Cardiac septum (tissue), 1 donor: Measurements from ENCODE around the gene GPC3. TPM values are rescaled to one million over a fixed set of nuclear protein-coding genes. Genes with fewer than 3 reads are reported as not detected.
"Not testable (repeated sequence)": the region's sequence is repeated elsewhere in the genome, so short reads cannot be mapped to it uniquely, and the experiment has no call there.

ENCODE experiments used
- DNase-seq: peaks from one replicate; pipeline ENCODE4 v3.0.0-alpha.2; 2020; ENCODE audit warnings: low spot score
- intact Hi-C: fragments of 100-400 bp; cut with DNase I; formaldehyde crosslinking; loops from one replicate; pipeline ENCODE4 v1.14.0; 2022
- total RNA-seq: library from RNA; stranded (reverse); fragmentation: NEBNext Ultra II Directional; extraction: Animal tissue kit (Norgen Biotek cat#: 25700); gene quantifications from one replicate; pipeline ENCODE4 v1.2.1, GENCODE V29; 2021
- donor health status: DM: no; HTN: no; CAD: no.

The GPC3 gene
- total RNA-seq, 1 donor from 2014 or later, result 1.6 TPM

DNA sequence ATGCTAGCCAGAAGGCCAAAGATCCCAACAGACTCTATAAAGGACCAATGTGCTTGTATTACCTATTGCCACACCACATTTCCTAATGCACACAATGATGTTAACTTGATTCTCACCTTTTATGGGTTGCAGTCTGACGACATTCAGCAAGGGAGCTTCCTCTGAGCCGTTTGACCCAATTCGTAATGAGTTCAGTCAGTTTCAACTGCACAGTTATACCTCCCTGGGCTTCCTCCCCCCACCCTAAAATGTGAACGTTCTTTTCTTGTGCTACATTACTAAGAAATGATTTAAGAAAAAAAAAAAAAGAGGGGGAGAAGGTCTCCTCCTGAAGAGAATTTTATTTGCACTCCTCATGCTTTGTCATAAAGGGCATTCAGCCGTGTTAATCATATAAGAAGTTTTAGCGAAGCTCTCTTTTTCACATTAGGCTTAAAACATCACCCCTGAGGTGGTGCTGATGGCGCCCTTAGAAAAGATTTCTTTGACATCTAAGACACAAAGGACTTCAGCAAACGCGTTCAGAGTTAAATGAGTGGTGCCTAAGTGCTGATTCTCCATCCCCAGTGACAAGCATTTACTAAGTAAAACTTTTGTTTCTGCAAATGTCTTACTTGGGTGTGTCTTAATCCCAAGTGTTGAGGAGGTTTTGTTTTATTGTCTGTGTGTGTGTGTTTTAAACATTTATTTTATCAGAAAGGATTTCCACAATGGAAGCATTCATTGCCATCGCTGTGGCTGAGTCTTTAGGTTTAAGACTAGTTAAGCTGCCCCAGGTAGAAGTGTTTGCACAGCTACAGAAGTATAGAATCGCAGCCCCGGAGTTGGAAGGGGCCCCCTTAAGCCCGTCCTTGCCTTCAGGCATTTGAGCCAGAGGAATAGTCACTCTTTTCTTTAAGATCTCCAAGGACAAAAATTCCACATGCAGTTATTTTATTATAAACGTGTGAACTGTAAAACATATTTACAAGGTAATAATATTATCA is 15.2 kb upstream of the GPC3 start:
- no peak for DNase-seq
- intact Hi-C loops, result no loop called here

DNA sequence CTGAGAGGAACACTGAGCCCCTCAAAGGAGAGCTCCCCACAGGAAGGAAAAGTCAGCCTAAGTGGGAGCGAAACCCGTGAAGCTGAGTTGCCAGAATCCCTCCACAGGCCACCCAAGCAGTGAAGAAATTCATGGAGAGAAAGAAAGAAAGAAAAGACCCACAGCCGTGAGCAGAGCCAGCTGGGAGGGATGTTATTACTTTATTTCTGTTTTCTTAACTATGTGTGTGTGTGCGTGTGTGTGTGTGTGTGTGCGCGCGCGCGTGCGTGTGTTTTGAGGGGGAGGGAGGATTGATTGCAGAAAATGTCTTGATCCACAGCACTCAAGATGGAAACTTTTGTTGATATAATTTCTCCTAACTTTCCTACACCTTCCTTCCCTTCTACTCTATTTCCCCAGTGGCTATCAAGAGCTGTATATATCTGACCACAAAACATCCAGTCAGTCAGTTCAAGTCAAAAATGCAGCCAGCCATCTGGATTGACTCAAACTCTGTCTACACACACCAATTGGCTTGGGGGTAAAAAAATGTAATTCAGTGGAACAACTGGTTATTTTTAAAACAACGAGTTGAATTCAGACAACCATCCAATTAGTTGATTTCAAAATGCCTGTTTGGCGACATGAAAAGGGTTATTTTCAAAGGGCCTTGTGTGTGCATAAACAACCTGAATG is 13.8 kb upstream of the GPC3 start:
- no peak for DNase-seq
- intact Hi-C loops, result no loop called here

- no peak for DNase-seq
- intact Hi-C loops, result no loop called here
Observed at GRCh38 chrX:133995759-133996158, 10.4 kb upstream of the GPC3 start.

- intact Hi-C loops, result no loop called here
- DNase-seq, result no peak
Observed at GRCh38 chrX:133994576-133994975, 9.2 kb upstream of the GPC3 start.

GRCh38 chrX:133992882-133993281 is 7.5 kb upstream of the GPC3 start:
- intact Hi-C loops, result no loop called here
- no peak for DNase-seq

DNA sequence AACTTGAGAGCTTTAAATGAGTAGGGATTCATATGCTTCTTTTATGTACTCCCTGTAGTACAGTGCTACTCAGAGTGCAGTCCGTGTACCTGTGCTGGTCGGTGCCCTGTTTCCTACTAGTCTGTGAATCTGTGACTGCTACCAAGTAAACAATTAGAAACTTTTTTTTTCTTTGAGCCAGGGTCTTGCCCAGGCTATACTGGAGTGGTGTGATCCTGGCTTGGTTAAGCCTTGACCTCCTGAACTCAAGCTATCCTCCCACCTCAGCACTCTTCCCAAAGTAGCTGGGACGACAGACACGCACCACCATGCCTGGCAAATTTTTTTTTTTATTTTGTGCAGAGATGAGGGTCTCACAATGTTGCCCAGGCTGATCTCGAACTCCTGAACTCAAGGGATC is 6.4 kb upstream of the GPC3 start:
- intact Hi-C loops, result no loop called here
- no peak for DNase-seq

- DNase-seq, intact Hi-C loops: not testable (repeated sequence)
Observed at GRCh38 chrX:133991057-133991456, 5.7 kb upstream of the GPC3 start.

GRCh38 chrX:133989993-133990392 is 4.6 kb upstream of the GPC3 start:
- DNase-seq, result no peak
- intact Hi-C loops, result no loop called here

DNA sequence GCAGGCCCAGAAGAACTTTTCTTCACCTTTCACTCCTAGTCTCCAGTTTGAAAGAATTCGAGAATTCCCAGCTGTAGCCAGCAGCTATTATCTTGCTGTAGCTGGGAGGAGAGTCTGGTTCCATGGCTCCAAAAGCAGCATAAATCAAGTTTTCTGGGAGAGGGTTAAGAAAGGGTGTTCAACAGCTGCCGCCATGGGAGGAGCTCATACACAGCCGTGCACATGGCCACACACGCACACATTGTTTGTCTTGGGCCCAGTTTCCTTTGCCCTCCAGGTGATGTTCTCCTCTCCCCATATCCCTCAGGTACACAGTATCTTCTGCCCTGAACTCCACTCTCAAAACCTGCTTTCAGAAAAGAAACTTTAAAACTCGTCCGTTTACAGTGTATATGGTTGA is 4.1 kb upstream of the GPC3 start:
- DNase-seq, result no peak
- intact Hi-C loops, result no loop called here

GRCh38 chrX:133988010-133988409 is 2.6 kb upstream of the GPC3 start:
- DNase-seq, result no peak
- intact Hi-C loops, result no loop called here

DNA sequence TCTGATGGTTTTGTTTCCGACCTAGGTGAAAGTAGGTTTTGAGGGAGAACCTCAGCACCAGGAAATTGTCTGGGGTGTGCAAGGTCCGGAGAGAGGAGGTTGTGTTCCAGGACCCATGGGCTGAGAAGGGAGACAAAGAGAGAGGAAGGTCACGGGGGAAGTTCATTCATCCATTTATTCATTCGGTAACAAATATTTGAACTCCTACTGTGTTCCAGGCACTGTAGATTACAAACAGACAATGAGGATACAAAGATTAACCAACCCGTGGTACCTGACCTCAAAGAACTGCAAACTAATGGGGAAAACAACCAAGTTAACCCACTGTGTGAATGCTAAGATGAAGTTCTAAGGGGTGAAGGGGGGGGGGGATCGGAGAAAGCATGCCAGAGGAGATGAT is 1.8 kb upstream of the GPC3 start:
- intact Hi-C loops, result no loop called here
- no peak for DNase-seq

DNA sequence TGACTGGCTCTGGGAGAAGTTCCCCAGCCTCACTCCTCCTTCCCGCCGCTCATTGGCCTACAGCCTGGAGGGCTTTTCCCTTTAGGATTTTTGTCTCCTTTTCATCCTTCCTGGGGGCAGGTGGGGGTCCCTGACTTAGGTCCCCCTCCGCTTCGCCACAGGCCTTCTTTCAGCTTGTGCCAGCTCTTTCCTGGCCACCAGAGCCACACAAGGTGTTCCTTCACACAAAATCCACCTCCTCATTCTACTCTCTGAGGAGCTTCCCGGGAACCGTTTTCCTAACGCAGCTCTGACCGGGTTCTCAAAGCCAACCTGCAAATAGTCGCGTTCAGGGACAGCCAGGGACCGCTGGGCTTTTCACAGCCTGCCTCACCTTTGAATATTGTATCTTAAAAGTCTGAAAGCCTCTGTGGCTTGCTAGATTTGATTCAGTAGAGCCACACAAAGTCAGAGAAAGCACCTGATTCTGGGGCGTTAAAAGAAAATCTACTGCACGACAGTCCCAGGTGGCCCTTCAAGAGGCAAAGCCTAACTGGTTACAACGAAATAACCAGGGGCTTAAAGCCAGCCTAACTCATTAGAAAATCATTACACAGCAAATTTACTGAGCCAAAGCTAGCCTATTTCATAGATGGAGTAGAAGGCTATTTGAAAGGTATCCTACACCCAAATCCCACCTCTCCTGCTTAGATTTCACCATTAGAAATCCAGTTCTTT is 731 bp upstream of the GPC3 start:
- intact Hi-C loops, result no loop called here
- no peak for DNase-seq

DNA sequence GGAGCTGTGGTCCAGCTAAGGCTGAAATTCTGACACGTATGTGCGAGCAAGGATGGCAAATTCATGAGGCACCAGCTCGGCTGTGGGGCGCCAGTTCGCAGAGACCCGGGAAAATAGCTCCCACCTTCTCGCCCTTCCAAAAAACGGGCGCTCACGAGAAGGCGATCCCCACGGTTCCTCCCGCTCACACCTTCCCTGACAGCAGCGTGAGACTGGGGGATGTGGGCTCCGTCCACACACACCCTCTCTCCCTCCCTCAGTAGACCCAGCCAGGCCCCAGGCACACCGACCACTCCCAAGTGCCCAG is 584 bp downstream of the GPC3 start:
- intact Hi-C loops, result no loop called here
- DNase-seq, result no peak

DNA sequence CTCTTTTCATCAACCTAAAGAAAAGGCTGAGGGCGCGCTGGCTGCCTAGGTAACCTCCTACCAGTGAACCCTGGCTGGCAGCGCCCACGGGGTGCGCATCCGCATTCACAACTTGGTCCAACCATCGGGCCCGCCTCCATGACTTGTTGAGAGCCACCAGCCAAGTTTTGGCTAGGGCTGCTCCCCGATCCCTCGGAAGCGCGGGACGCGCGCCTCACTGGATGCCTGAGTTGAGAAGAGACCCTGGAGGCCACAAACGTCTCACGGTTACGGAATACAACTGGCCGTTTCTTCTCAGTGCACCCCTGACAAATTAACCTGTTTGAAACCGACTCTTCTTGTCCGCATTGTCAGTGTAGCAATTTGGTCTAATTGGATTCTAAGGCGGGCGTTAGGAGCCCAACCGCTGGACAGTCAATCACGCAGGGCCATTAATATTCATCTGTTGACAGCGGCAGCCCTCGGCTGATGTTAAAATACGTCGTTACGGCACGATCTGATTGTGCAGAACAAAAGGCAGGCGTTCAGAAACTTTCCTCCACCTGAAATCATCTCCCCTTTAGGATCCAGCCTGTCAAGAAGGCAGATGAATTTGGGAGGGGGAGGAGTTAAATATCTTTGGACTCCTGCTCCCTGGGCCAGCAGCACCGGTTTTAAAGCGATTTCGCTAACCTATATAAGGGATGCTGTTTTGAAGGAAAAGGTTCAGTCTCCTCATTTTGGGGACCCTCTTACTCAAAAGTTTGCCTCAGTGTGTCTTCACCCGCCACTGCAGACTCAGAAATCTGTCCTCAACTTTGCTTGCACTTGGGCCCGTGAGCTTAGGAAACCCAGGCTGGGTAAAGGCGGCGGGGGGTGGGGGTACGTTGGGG is 1.2 kb downstream of the GPC3 start:
- intact Hi-C loops, result no loop called here
- no peak for DNase-seq

- intact Hi-C loops, result no loop called here
- no peak for DNase-seq
Observed at GRCh38 chrX:133983256-133983973, 2.0 kb downstream of the GPC3 start.

DNA sequence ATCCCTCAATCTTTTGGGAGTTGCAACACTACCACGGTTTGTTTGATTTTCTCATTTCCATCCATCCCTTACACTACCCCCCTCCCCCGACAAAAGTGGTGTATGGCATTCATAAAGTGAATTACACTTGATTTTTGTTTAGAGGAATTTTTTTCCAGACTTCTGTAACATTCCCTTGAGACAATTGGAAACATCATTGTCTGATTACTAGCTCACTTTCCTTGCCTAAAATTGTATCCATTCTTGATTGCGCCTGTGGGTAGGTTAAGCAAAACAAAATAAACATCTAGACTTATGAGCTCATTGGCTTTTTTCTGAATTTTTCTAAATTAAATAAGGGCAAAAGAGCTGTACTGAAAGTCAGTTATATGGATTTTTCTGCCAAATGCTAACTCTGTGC is 3.5 kb downstream of the GPC3 start:
- intact Hi-C loops, result no loop called here
- DNase-seq, result no peak

DNA sequence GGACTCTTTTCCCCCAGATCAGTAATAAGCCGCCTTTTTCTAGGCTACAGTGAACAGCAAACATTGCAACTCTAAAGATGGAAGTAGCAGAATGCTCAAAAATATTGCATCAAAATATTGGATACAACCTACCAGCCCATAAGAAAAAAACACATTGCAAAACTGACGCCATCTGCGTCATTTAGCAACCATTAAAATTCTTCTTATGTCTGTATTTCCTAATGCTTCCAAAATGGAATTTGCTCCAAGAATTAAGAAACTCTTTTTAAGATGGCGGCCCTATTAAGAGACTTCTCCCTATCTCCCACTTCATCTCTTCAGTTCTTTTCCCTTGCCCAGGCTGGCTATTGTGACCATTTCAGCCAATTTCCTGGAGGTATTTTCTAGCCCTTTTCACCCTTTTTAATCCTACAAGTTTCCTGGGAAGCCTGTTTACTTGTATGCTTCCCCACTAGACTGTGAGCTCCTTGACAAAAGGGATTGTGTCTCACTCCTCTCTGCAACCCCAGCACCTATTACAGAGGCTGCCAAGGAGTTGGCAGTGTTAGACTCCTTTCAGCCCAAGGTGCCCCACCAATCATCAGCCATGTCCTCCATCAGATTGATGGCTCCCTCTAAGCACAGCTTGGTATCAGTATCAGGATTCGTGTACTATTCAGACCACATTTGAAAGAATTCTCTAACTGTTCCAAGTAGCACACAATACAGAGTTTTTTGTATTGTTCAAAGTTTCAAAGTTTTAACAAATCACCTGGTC is 4.4 kb downstream of the GPC3 start:
- intact Hi-C loops, result no loop called here
- no peak for DNase-seq

DNA sequence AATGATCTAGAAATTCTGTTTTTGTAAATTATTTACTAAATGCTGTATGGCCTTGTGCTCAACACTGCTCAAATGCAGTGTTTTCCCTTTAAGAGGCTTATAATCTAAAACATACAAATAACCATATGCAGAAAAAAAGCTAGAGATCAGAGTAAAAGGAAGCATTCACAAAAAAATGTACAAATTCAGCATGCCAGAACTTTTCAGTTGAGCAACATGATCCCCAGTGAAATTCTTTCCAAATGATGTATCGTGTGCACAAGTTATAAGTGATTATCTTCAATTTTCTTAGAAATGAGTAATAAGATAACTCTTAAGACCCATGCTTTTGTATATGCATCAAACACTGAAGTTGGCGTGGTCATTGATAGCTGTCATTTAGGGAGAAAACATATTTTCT is 5.0 kb downstream of the GPC3 start:
- no peak for DNase-seq
- intact Hi-C loops, result no loop called here
